ENCODE measurements around the gene ERGIC1. TPM values are rescaled to one million over a fixed set of nuclear protein-coding genes. Genes with fewer than 3 reads are reported as not detected.

The ERGIC1 gene
- polyA plus RNA-seq, 1 donor from 2014 or later: 59.1 TPM

GRCh38 chr5:172840432-172841154 is 6.5 kb downstream of the ERGIC1 start:
- no peak for TF ChIP-seq MXI1 (conservative IDR thresholded peaks at IDR 0.05; ENCODE audit: poor library complexity, severe bottlenecking)
- no peak for TF ChIP-seq REST (IDR thresholded peaks at IDR 0.05; ENCODE audit: borderline replicate concordance)
- TF ChIP-seq RAD21 (conservative IDR thresholded peaks at IDR 0.05): no peak
- no peak for TF ChIP-seq TAF1 (IDR thresholded peaks at IDR 0.05; ENCODE audit: low read depth)
- no peak for TF ChIP-seq SMC3 (conservative IDR thresholded peaks at IDR 0.05; ENCODE audit: poor library complexity)
- no peak for TF ChIP-seq POLR2AphosphoS5 (IDR thresholded peaks at IDR 0.05)
- TF ChIP-seq EP300 (conservative IDR thresholded peaks at IDR 0.05; ENCODE audit: poor library complexity, severe bottlenecking): no peak
- TF ChIP-seq EZH2 (IDR thresholded peaks at IDR 0.05; ENCODE audit: borderline replicate concordance, insufficient read depth, low read length, poor library complexity, severe bottlenecking): no peak
- no peak for TF ChIP-seq CTCF (IDR thresholded peaks at IDR 0.05; ENCODE audit: poor library complexity, severe bottlenecking)
- no peak overlapping the region for H3K9ac ChIP-seq (ENCODE audit: low read length)
- H4K20me1 ChIP-seq (ENCODE audit: insufficient read depth): no peaks in the 10 kb centered on the region
- H3K9me2 ChIP-seq (ENCODE audit: insufficient read depth, low read length): no peaks in the 10 kb centered on the region
- no peaks in the 10 kb centered on the region for H3K9me3 ChIP-seq (ENCODE audit: low read length)
- H3K36me3 ChIP-seq (ENCODE audit: insufficient read depth, low read length): no peaks in the 10 kb centered on the region
- no peaks in the 10 kb centered on the region for H3F3A ChIP-seq (ENCODE audit: insufficient read depth, low read length, poor library complexity, severe bottlenecking)
- no peak overlapping the region for H3K4me3 ChIP-seq (ENCODE audit: low read length)
- H3K27ac ChIP-seq (ENCODE audit: low read length): no peak overlapping the region
- H3K79me2 ChIP-seq (replicated peaks; ENCODE audit: insufficient read depth, low read length): peaks cover 19% of the 10 kb centered on the region
- no peaks in the 10 kb centered on the region for H3K27me3 ChIP-seq (ENCODE audit: insufficient read depth, low read depth, low read length)
- no peak overlapping the region for H3K4me2 ChIP-seq (ENCODE audit: low read length)
- no peak overlapping the region for H2AFZ ChIP-seq (ENCODE audit: low read depth, low read length)

GRCh38 chr5:172841256-172841655 is 7.2 kb downstream of the ERGIC1 start:
- H3K36me3 ChIP-seq (ENCODE audit: insufficient read depth, low read length): no peaks in the 10 kb centered on the region
- no peaks in the 10 kb centered on the region for H3K27me3 ChIP-seq (ENCODE audit: insufficient read depth, low read depth, low read length)
- H3F3A ChIP-seq (ENCODE audit: insufficient read depth, low read length, poor library complexity, severe bottlenecking): no peaks in the 10 kb centered on the region
- no peaks in the 10 kb centered on the region for H3K9me3 ChIP-seq (ENCODE audit: low read length)
- H4K20me1 ChIP-seq (ENCODE audit: insufficient read depth): no peaks in the 10 kb centered on the region
- no peaks in the 10 kb centered on the region for H3K9me2 ChIP-seq (ENCODE audit: insufficient read depth, low read length)
- no peak overlapping the region for H3K4me3 ChIP-seq (ENCODE audit: low read length)
- no peak overlapping the region for H3K27ac ChIP-seq (ENCODE audit: low read length)
- no peak overlapping the region for H3K4me2 ChIP-seq (ENCODE audit: low read length)
- no peak overlapping the region for H3K9ac ChIP-seq (ENCODE audit: low read length)
- H2AFZ ChIP-seq (ENCODE audit: low read depth, low read length): no peak overlapping the region
- H3K79me2 ChIP-seq (replicated peaks; ENCODE audit: insufficient read depth, low read length): peaks cover 18% of the 10 kb centered on the region
- TF ChIP-seq SMC3 (conservative IDR thresholded peaks at IDR 0.05; ENCODE audit: poor library complexity): no peak
- TF ChIP-seq EZH2 (IDR thresholded peaks at IDR 0.05; ENCODE audit: borderline replicate concordance, insufficient read depth, low read length, poor library complexity, severe bottlenecking): no peak
- TF ChIP-seq TAF1 (IDR thresholded peaks at IDR 0.05; ENCODE audit: low read depth): no peak
- TF ChIP-seq REST (IDR thresholded peaks at IDR 0.05; ENCODE audit: borderline replicate concordance): no peak
- TF ChIP-seq EP300 (conservative IDR thresholded peaks at IDR 0.05; ENCODE audit: poor library complexity, severe bottlenecking): no peak
- TF ChIP-seq RAD21 (conservative IDR thresholded peaks at IDR 0.05): no peak
- no peak for TF ChIP-seq MXI1 (conservative IDR thresholded peaks at IDR 0.05; ENCODE audit: poor library complexity, severe bottlenecking)
- TF ChIP-seq POLR2AphosphoS5 (IDR thresholded peaks at IDR 0.05): no peak
- TF ChIP-seq CTCF (IDR thresholded peaks at IDR 0.05; ENCODE audit: poor library complexity, severe bottlenecking): no peak
